Fibroblast of lung (primary cell): ENCODE data around the gene C18orf63. TPM values are rescaled to one million over a fixed set of nuclear protein-coding genes. Genes with fewer than 3 reads are reported as not detected.

ENCODE experiments used
- DNase-seq, 2 donors: peaks; one replicate each; pipeline versions ENCODE4 v3.0.0 to v3.0.0-alpha.2; 2010; ENCODE audit warnings: low read depth in 2 of 2
- H2AFZ ChIP-seq: 2 replicates; pipeline ENCODE4 v1.5.1; 2012; ENCODE audit warnings: low read length, control low read depth, inconsistent platforms
- H3K27ac ChIP-seq: 2 replicates; pipeline ENCODE4 v1.5.1; 2011; ENCODE audit warnings: low read length, control low read depth; ENCODE audit not compliant: insufficient read depth
- H3K27me3 ChIP-seq: 2 replicates; pipeline ENCODE4 v1.5.1; 2011; ENCODE audit warnings: mild to moderate bottlenecking, low read length; ENCODE audit not compliant: control insufficient read depth, insufficient read depth
- H3K36me3 ChIP-seq: 2 replicates; pipeline ENCODE4 v1.5.1; 2011; ENCODE audit warnings: low read length; ENCODE audit not compliant: control insufficient read depth, insufficient read depth
- H3K4me1 ChIP-seq: 2 replicates; pipeline ENCODE4 v1.5.1; 2011; ENCODE audit warnings: low read length; ENCODE audit not compliant: control insufficient read depth, insufficient read depth; ENCODE audit errors: extremely low read depth
- H3K4me2 ChIP-seq: 2 replicates; pipeline ENCODE4 v1.5.1; 2011; ENCODE audit warnings: low read length, control low read depth; ENCODE audit not compliant: insufficient read depth; ENCODE audit errors: extremely low read depth
- H3K4me3 ChIP-seq, 4 experiments: fragments of 200-600 bp in 1 of 4; sonication (generic) in 1 of 4; replicated peaks in 1 of 4; 2 replicates each; pipeline ENCODE4 v1.5.1; 2011 to 2016; ENCODE audit warnings: low read length in 4 of 4, low read depth in 3 of 4, mild to moderate bottlenecking in 3 of 4, control low read depth in 2 of 4, inconsistent platforms in 1 of 4, mixed read lengths in 1 of 4; ENCODE audit not compliant: insufficient read depth in 1 of 4; ENCODE audit errors: control extremely low read depth in 1 of 4
- H3K79me2 ChIP-seq: 2 replicates; pipeline ENCODE4 v1.5.1; 2012; ENCODE audit warnings: mild to moderate bottlenecking, low read length, inconsistent platforms; ENCODE audit not compliant: control insufficient read depth, insufficient read depth
- H3K9ac ChIP-seq: 2 replicates; pipeline ENCODE4 v1.5.1; 2011; ENCODE audit warnings: mild to moderate bottlenecking, low read length, control low read depth; ENCODE audit not compliant: insufficient read depth
- H3K9me3 ChIP-seq: 2 replicates; pipeline ENCODE4 v1.5.1; 2012; ENCODE audit warnings: low read depth, low read length; ENCODE audit not compliant: control insufficient read depth, insufficient read depth
- H4K20me1 ChIP-seq: 2 replicates; pipeline ENCODE4 v1.5.1; 2011; ENCODE audit warnings: low read length; ENCODE audit not compliant: control insufficient read depth, insufficient read depth; ENCODE audit errors: extremely low read depth
- CTCF ChIP-seq, 2 donors: IDR thresholded peaks in 1 of 2; conservative IDR thresholded peaks in 1 of 2; 1 replicate in 1 of 2; 2 replicates in 1 of 2; pipeline ENCODE4 v1.5.1; 2011 to 2012; ENCODE audit warnings: low read length in 2 of 2, control low read depth in 1 of 2, inconsistent platforms in 1 of 2, low read depth in 1 of 2, mild to moderate bottlenecking in 1 of 2
- EZH2 ChIP-seq: IDR thresholded peaks from 2 replicates; pipeline ENCODE4 v1.5.1; 2012; ENCODE audit warnings: low read length, control low read depth, mild to moderate bottlenecking; ENCODE audit errors: missing control alignments
- polyA plus RNA-seq, 2 donors: library from polyadenylated mRNA; depleted of rRNA in 1 of 2; stranded (reverse) in 1 of 2; unstranded in 1 of 2; fragments of >200 nt; gene quantifications; 2 replicates each; pipeline ENCODE4 v1.2.1, GENCODE V29; 2011 to 2012; ENCODE audit warnings: missing spikeins in 1 of 2
- total RNA-seq: library from RNA; depleted of rRNA; stranded (reverse); fragments of >200 nt; gene quantifications from 2 replicates; pipeline ENCODE4 v1.2.1, GENCODE V29; 2014

The C18orf63 gene
- total and polyA plus RNA-seq, 2 donors (not counting 1 experiment from before 2014, with no cell fraction given): not detected

DNA sequence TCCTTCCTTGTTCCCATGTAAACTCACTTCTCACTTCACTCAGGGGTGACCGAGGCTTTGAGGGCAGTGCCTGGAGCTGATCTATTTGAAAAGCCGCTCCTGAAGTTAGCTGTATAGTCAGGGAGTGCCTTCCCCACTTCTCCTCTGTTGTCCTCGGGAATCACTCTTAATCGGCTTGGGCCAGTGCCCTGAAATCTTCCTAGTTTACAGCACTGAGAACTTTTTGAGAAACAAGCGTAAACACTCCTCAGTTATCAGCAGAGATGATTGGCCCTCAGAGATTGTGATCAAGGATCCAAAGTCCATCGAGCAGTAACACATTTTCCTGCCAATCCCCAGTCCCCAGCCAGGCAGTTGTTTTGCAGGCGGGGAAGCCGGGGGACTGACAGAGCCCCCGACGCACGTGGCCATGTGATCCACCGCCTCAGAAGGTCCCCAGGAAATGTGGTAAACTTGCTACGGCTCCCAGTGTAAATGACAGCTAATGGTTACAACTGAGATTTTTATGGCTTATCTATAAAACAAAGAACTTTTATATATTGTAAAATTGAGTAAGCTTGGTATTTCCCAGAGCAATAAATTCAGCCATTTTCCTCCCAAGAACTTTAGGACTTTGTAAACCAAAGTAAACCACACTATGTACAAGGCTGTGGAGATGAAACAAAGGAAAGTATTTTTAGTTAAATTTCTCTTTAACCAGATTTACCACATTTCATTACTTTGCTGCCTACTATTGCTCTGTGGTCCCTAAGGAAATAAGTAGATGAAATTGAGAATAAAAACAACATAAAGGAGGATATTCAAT lies 53.5 kb downstream of the C18orf63 start:
- no peak overlapping the region for H3K4me3 ChIP-seq
- TF ChIP-seq CTCF (conservative IDR thresholded peaks at IDR 0.05 in 1 of 2, IDR thresholded peaks at IDR 0.05 in 1 of 2; ENCODE audit: low read depth in 1 of 2, low read length in 2 of 2): no peak
- TF ChIP-seq EZH2: no peak
- H3K36me3 ChIP-seq: no peaks in the 10 kb centered on the region
- no peak overlapping the region for H3K27ac ChIP-seq
- H3K9me3 ChIP-seq: no peaks in the 10 kb centered on the region
- no peaks in the 10 kb centered on the region for H3K4me1 ChIP-seq
- H3K4me2 ChIP-seq: no peak overlapping the region
- H4K20me1 ChIP-seq: no peaks in the 10 kb centered on the region
- no peak overlapping the region for H2AFZ ChIP-seq
- no peak for DNase-seq
- H3K79me2 ChIP-seq: no peaks in the 10 kb centered on the region
- no peaks in the 10 kb centered on the region for H3K27me3 ChIP-seq
- no peak overlapping the region for H3K9ac ChIP-seq

GRCh38 chr18:74370115-74370514 lies 54.5 kb downstream of the C18orf63 start:
- no peaks in the 10 kb centered on the region for H3K4me1 ChIP-seq
- no peak for TF ChIP-seq EZH2
- no peak for TF ChIP-seq CTCF (conservative IDR thresholded peaks at IDR 0.05 in 1 of 2, IDR thresholded peaks at IDR 0.05 in 1 of 2; ENCODE audit: low read depth in 1 of 2, low read length in 2 of 2)
- H3K9ac ChIP-seq: no peak overlapping the region
- no peaks in the 10 kb centered on the region for H3K79me2 ChIP-seq
- H4K20me1 ChIP-seq: no peaks in the 10 kb centered on the region
- no peak overlapping the region for H3K27ac ChIP-seq
- H2AFZ ChIP-seq: no peak overlapping the region
- H3K36me3 ChIP-seq: no peaks in the 10 kb centered on the region
- H3K4me3 ChIP-seq: no peak overlapping the region
- H3K9me3 ChIP-seq: no peaks in the 10 kb centered on the region
- no peak overlapping the region for H3K4me2 ChIP-seq
- no peaks in the 10 kb centered on the region for H3K27me3 ChIP-seq
- no peak for DNase-seq

- Histone ChIP-seq H3K4me3 (no peak overlapping the region), H3K27me3 (no peaks in the 10 kb centered on the region), H3K27ac (no peak overlapping the region), H3K36me3 (no peaks in the 10 kb centered on the region), H3K79me2 (no peaks in the 10 kb centered on the region), H3K9me3 (no peaks in the 10 kb centered on the region), H3K9ac (no peak overlapping the region), H3K4me1 (no peaks in the 10 kb centered on the region), H2AFZ (no peak overlapping the region), H4K20me1 (no peaks in the 10 kb centered on the region), H3K4me2 (no peak overlapping the region)
- no peak for TF ChIP-seq CTCF (conservative IDR thresholded peaks at IDR 0.05 in 1 of 2, IDR thresholded peaks at IDR 0.05 in 1 of 2; ENCODE audit: low read depth in 1 of 2, low read length in 2 of 2)
- no peak for TF ChIP-seq EZH2
- DNase-seq: no peak
Observed at GRCh38 chr18:74373428-74373827, 57.8 kb downstream of the C18orf63 start.
